OCI-M2 (cell line): ENCODE data around the gene MAPKAP1.

ENCODE experiments used
- DNase-seq: peaks from one replicate; lab custom pipeline; 2025; ENCODE audit not compliant: unreplicated experiment; lab: John Stamatoyannopoulos, UW

The MAPKAP1 gene

GRCh38 chr9:125462861-125463291 lies 244.1 kb downstream of the MAPKAP1 start:
- no peak for DNase-seq

- no peak for DNase-seq
These were observed 245.3 kb downstream of the MAPKAP1 start for GRCh38 chr9:125461636-125462190.

- no peak for DNase-seq
These were observed 245.9 kb downstream of the MAPKAP1 start for GRCh38 chr9:125460883-125461635.

GRCh38 chr9:125460346-125460745 lies 246.7 kb downstream of the MAPKAP1 start:
- DNase-seq: no peak

- DNase-seq: no peak
These were observed 249.7 kb downstream of the MAPKAP1 start for GRCh38 chr9:125457357-125457756.

- no peak for DNase-seq
These were observed 251.1 kb downstream of the MAPKAP1 start for GRCh38 chr9:125455876-125456275.

- DNase-seq: no peak
These were observed 251.9 kb downstream of the MAPKAP1 start for GRCh38 chr9:125455132-125455531.

- DNase-seq: no peak
These were observed 259.7 kb downstream of the MAPKAP1 start for GRCh38 chr9:125447202-125447802.

GRCh38 chr9:125446561-125447094 lies 260.4 kb downstream of the MAPKAP1 start:
- no peak for DNase-seq

- DNase-seq: no peak
These were observed 262.0 kb downstream of the MAPKAP1 start for GRCh38 chr9:125444956-125445506.

- DNase-seq: no peak
These were observed 262.8 kb downstream of the MAPKAP1 start for GRCh38 chr9:125444166-125444565.

- DNase-seq: no peak
These were observed 263.6 kb downstream of the MAPKAP1 start for GRCh38 chr9:125443367-125443766.

- DNase-seq: no peak
These were observed 264.6 kb downstream of the MAPKAP1 start for GRCh38 chr9:125442452-125442851.

- DNase-seq: no peak
These were observed 266.6 kb downstream of the MAPKAP1 start for GRCh38 chr9:125440411-125440810.

- DNase-seq: no peak
These were observed 267.4 kb downstream of the MAPKAP1 start for GRCh38 chr9:125439434-125440272.

GRCh38 chr9:125438506-125439433 lies 268.2 kb downstream of the MAPKAP1 start:
- DNase-seq: no peak

GRCh38 chr9:125437771-125438221 lies 269.2 kb downstream of the MAPKAP1 start:
- DNase-seq: no peak

GRCh38 chr9:125436613-125437443 lies 270.2 kb downstream of the MAPKAP1 start:
- DNase-seq: no peak
